ENCODE measurements around the gene SLC28A3. TPM values are rescaled to one million over a fixed set of nuclear protein-coding genes. Genes with fewer than 3 reads are reported as not detected.

SLC28A3 gene
- total RNA-seq, 1 donor from 2014 or later: 0.21 TPM

- no peak for DNase-seq (ENCODE audit: low read depth)
- TF ChIP-seq CTCF (IDR thresholded peaks at IDR 0.05; ENCODE audit: insufficient read depth, low read length, poor library complexity, severe bottlenecking): no peak
- Histone ChIP-seq H3K36me3 (ENCODE audit: control insufficient read depth, insufficient read depth, low read length) (no peaks in the 10 kb centered on the region), H3K4me3 (ENCODE audit: low read depth, low read length) (no peak overlapping the region), H3K27me3 (ENCODE audit: control insufficient read depth, insufficient read depth, low read length) (no peaks in the 10 kb centered on the region)
Observed at GRCh38 chr9:84357275-84357674, 16.7 kb upstream of the SLC28A3 start.

GRCh38 chr9:84354035-84354434 lies 13.5 kb upstream of the SLC28A3 start:
- no peak for DNase-seq (ENCODE audit: low read depth)

GRCh38 chr9:84349671-84350070 lies 9.1 kb upstream of the SLC28A3 start:
- Histone ChIP-seq H3K36me3 (ENCODE audit: control insufficient read depth, insufficient read depth, low read length) (no peaks in the 10 kb centered on the region), H3K27me3 (ENCODE audit: control insufficient read depth, insufficient read depth, low read length) (no peaks in the 10 kb centered on the region), H3K4me3 (ENCODE audit: low read depth, low read length) (no peak overlapping the region)
- TF ChIP-seq CTCF (IDR thresholded peaks at IDR 0.05; ENCODE audit: insufficient read depth, low read length, poor library complexity, severe bottlenecking): no peak
- DNase-seq (ENCODE audit: low read depth): no peak

More at GRCh38 chr9:84354035-84354434, 13.5 kb upstream of the SLC28A3 start:
- H3K4me3 ChIP-seq (ENCODE audit: low read depth, low read length): no peak overlapping the region
- no peaks in the 10 kb centered on the region for H3K36me3 ChIP-seq (ENCODE audit: control insufficient read depth, insufficient read depth, low read length)
- no peaks in the 10 kb centered on the region for H3K27me3 ChIP-seq (ENCODE audit: control insufficient read depth, insufficient read depth, low read length)
- no peak for TF ChIP-seq CTCF (IDR thresholded peaks at IDR 0.05; ENCODE audit: insufficient read depth, low read length, poor library complexity, severe bottlenecking)

- Histone ChIP-seq H3K4me3 (ENCODE audit: low read depth, low read length) (no peak overlapping the region), H3K27me3 (ENCODE audit: control insufficient read depth, insufficient read depth, low read length) (no peaks in the 10 kb centered on the region), H3K36me3 (ENCODE audit: control insufficient read depth, insufficient read depth, low read length) (no peaks in the 10 kb centered on the region)
- TF ChIP-seq CTCF (IDR thresholded peaks at IDR 0.05; ENCODE audit: insufficient read depth, low read length, poor library complexity, severe bottlenecking): no peak
- no peak for DNase-seq (ENCODE audit: low read depth)
Observed at GRCh38 chr9:84343111-84343521, 2.6 kb upstream of the SLC28A3 start.

- DNase-seq (ENCODE audit: low read depth): peak; percentile 25
- no peak for TF ChIP-seq CTCF (IDR thresholded peaks at IDR 0.05; ENCODE audit: insufficient read depth, low read length, poor library complexity, severe bottlenecking)
- no peaks in the 10 kb centered on the region for H3K27me3 ChIP-seq (ENCODE audit: control insufficient read depth, insufficient read depth, low read length)
- H3K36me3 ChIP-seq (ENCODE audit: control insufficient read depth, insufficient read depth, low read length): no peaks in the 10 kb centered on the region
- H3K4me3 ChIP-seq (ENCODE audit: low read depth, low read length): no peak overlapping the region
Observed at GRCh38 chr9:84339962-84340361, 596 bp downstream of the SLC28A3 start.

DNA sequence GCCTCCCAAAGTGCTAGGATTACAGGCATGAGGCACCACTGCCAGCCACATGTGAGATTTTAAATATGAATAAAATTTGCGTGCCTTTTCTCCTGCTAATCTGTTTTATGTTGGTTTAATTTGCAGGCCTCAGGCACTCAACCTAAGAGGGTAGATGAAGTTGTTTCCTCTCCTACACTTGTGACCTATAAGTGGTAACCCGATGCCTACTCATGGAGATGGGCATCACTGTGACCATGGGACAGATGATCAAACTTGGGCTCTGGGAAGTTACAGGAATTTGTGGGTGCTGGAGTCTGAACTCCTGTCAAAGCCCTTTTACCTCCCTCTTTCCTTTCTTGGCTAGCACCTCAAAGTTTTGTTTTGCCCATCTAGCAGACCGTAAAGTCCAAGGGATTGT lies 1.1 kb downstream of the SLC28A3 start:
- no peak for DNase-seq (ENCODE audit: low read depth)
- no peaks in the 10 kb centered on the region for H3K27me3 ChIP-seq (ENCODE audit: control insufficient read depth, insufficient read depth, low read length)
- TF ChIP-seq CTCF (IDR thresholded peaks at IDR 0.05; ENCODE audit: insufficient read depth, low read length, poor library complexity, severe bottlenecking): no peak
- H3K36me3 ChIP-seq (ENCODE audit: control insufficient read depth, insufficient read depth, low read length): no peaks in the 10 kb centered on the region
- H3K4me3 ChIP-seq (ENCODE audit: low read depth, low read length): no peak overlapping the region
